CD4-positive, alpha-beta T cell treated with Interleukin-15 for 1 hour (primary cell): ENCODE data around the gene EOLA1.
A peak's percentile ranks its signal among the peaks of the same experiment; 100 is the strongest.
"Not testable (repeated sequence)": the region's sequence is repeated elsewhere in the genome, so short reads cannot be mapped to it uniquely, and the experiment has no call there.

Experiments used
- DNase-seq: peaks from one replicate; pipeline ENCODE4 v3.0.0-alpha.2; 2020

Gene EOLA1

DNA sequence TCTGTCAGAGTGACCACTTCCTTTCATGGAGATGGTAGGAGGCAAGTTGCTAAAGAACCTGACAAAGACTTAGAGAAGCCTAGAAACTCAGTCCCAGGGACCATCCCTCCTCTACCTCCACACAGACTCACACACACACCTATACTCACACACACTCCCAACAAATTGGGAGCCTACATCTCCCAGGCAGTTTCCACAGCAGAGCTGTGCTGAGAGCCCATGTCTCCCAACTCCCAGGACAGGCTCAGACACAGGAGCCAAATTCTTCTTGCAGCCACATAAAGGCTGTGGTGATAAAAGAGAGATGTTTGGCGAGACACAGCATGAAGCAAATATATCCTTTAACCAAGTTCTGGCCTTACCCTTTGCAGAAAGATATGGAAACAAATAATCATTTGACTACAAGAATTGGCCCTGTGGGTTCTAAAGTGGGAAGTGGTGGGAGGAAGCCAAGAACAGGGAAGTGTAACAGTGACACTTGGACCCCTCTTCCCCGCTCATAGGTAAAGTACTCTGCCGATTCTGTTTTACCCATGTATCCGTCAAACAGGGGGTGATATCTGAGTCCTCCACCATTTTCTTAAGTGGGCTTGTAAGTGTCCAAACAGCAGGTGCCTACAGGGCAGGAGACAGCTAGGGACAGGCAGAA, 24.7 kb upstream of the EOLA1 start:
- no peak for DNase-seq

DNA sequence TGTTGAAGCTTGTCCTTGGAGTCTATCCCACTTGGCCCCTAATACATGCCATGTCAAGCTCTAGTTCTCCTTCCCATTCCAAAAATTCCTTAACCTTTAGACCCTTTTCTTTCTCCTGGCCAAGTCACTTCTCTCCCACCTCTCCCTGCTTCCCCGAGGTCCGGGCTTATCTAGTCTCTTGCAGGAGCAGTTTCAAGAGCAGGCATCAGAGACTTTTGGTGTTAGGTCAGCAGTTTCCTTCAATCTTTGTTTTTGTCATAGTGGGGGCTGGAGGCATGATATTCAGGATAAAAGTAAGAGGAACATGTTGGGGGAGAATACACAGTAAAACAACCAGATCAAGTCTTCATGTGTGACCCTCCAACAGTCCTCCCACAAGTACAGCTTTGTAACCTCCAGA, 24.2 kb upstream of the EOLA1 start:
- no peak for DNase-seq

DNA sequence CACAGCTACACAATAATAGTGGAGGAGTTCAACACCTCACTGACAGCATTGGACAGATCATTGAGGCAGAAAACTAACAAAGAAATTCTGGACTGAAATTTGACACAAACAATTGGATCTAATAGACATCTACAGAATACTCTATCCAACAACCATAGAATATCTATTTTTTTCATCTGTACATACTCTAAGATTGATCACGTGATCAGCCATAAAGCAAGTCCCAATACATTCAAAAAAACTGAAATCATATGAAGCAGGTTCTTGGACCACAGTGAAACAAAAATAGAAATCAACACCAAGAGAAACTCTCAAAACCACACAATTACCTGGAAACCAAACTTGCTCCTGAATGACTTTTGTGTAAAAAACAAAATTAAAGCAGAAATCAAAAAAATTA, 23.5 kb upstream of the EOLA1 start:
- no peak for DNase-seq

DNA sequence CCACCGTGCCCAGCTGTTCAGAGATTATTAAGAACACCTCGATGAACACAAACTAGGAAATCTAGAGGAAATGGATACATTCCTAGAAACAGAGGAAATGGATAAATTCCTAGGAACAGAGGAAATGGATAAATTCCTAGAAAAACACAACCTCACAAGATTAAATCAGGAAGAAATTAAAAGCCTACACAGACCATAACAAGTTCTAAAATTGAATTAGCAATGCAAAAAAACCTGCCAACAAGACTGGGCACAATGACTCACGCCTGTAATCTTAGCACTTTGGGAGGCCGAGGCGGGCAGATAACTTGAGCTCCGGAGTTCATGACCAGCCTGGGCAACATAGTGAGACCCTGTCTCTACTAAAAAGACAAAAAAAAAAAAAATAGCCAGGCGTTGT, 22.6 kb upstream of the EOLA1 start:
- DNase-seq = no peak

DNA sequence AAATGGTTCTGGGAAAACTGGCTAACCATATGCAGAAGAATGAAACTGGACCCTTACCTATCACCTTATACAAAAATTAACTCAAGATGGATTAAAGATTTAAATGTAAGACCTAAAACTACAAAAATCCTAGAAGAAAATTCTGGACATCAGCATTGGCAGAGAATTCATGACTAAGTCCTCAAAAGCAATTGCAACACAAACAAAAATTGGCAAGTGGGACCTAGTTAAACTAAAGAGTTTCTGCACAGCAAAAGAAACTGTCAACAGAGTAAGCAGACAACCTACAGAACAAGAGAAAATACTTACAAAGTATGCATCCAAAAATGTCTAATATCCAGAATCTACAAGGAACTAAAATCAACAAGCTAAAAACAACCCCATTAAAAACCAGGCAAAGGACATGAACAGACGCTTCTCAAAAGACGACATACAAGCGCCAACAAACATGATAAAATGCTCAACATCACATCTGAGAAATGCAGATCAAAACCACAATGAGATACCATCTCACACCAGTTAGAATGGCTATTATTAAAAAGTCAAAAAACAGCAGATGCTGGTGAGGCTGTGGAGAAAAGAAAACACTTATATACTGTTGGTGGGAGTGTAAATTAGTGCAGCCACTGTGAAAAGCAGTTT, 20.1 kb upstream of the EOLA1 start:
- not testable (repeated sequence) for DNase-seq

DNA sequence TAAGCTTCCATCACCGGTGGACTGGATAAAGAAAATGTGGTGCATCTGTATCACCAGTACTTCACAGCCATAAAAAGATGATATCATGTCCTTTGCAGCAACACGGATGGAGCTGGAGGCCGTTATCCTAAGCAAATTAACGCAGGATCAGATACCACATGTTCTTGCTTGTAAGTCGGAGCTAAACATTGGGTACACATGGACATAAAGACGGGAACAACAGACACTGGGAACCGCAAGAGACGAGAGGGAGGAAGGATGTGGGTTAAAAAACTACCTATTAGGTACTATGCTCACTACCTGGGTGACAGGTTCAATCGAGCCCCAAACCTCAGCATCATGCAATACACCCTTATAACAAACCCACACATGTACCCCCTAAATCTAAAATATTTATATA, 19.4 kb upstream of the EOLA1 start:
- DNase-seq = no peak

DNA sequence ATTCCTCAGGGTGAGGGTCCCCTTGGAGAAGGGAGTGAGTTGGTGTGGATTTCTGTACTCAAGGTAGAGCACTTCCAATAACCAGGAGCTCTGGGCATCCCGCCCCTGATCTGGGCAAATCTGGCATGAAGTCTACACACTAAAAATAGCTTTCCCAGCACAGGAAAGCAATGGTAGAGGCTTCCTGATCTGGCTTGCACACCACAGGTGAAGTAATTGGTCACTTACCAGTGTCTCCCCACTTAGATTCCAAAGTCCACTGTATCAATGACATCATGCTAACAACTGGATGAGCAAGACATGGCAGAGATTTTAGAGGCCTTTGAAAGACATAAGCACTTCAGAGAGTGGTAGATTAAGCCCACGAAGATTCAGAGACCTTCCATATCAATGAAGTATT, 17.9 kb upstream of the EOLA1 start:
- no peak for DNase-seq

DNA sequence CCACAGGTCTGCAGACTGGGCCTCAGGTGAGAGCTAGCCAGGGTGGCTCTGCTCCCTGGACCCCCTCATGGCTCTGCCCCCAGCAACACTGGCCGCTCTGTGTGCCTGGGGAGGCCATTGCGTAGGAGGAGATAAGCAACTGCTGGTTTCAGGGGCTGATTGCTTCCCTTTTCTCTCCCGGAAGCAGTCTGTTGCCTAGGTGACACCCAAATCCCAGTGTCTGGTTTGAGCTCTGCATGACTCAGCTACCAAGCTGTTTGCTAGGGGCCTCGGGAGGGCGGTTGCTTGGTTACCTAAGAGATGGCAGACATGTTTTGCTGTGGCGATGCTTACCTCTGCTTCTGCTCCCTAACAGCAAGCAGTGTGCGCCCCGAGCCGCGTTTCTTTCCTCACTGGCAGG, 15.4 kb upstream of the EOLA1 start:
- DNase-seq = peak; percentile 93

DNA sequence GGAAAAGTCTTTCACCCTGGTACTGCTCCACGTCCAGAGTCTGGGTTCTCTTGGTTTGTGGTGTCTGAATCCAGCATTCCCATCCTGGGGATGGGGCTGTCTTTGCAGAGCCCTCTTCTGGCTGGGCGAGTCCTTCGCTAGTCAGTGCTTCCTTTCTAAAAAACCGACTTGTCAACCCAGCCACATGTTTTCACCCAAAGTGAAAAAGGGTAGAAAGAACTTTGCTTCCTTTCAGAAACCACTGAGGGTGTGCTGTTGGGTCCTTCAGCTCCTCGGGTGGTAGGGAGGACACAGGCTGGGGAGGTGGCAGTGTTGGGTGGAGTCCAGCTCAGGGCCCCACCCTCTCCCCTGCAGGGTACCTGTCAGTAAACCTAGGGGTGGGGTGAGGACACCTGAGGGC, 14.9 kb upstream of the EOLA1 start:
- DNase-seq = peak; percentile 64

DNA sequence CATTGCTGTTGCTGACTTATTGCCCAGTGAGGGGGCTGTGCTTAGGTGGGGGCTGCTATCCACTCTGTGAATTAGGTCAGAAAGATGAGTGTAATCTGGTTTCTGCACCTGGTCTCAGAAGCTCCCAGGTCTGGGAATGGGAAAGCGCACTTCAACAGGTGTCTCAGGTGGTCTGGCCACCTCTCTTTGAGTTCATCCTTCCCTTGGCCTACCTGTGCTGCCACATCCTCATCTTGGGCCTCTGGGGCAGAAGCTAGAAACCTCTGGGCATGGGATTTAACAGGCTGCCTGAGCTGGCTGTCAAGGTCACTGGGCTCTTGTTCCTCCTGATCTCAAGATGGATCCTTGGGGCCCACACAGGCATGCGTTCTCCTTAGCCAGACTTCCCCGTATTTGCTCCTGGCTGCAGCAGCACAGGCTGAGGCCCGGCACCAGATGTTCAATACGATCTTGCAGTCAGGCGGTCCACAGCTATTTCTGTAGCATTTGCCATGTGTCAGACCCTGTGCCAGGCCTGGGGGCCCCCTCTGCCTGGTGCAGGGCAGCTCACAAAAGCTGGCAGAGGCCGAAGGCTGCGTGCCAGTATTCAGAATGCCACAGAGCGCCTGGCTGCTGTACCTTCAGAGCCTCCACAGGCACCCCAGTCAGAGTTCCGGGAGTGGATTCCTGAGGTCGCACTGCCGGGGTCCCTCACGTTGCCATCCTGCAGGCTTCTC, 14.3 kb upstream of the EOLA1 start:
- not testable (repeated sequence) for DNase-seq

DNA sequence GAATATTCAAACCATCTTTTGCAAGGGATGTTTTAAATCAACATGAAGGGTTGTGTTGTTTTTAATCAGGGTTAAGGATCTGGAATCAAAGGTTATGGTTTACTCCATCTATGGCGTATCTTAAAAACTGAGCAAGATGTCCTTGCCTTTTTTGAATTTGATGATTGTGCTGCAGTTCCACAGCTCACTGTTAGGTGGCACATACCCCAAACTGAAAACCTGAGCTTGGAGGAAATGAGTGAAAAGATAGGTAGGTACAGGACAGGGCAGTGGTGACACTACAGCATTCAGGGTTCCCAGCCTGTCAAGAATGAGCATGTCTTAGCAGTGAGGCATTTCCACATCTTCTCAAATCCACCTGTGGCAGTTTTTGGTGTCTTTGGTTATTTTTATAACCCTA, 13.1 kb upstream of the EOLA1 start:
- DNase-seq = peak; percentile 56

DNA sequence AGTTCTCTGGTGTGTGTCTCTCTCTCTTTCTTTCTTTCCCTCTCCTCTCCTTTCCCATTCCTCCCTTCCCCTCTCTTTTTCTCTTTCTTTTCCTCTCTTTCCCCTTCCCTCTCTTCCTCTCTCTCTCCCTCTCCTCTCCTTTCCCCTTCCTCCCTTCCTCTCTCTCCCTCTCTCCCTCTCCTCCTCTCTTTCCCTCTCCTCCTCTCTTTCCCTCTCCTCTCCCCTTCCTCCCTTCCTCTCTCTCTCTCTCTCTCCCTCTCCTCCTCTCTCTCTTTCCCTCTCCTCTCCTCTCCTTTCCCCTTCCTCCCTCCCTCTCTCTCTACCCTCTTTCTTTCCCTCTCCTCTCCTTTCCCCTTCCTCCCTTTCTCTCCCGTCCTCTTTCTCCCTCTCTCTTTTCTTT, 12.4 kb upstream of the EOLA1 start:
- no peak for DNase-seq

DNA sequence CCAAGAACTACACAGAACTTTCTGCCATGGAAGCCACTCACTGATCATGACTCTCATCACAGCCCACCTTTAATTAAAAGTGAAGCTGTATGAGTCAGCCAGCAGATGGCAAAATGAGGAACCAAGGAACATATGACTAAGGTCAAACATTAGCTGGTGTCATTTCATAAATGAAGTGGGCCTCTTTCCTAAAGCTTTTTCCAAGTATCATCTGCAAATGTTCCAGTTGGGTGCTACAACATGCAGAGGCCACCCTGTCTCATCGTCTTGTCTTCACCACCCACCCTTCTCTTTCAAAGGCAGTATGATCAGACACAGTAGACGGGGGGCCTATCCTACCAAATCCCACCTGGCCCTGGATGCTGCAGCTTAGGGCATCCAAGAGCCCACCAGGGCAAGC, 9.2 kb upstream of the EOLA1 start:
- no peak for DNase-seq

DNA sequence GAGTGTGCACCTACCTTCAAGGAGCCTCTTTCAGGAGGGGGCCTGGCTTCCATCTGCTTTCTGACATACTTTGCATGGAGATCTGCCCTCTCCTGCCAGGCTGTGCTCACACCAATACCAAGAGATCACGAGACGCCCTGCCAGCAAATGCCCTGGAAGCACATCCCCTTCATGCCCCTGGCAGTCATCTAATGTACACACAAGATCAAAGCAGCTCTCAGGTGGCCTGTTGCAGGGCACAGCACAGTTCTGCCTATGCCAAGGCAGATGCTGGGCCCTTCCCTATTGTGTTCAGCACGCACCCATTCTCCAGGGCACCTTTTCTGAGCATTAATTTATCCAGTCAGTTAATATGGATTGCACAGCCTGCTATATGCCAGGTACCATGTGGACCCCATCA, 7.9 kb upstream of the EOLA1 start:
- not testable (repeated sequence) for DNase-seq

DNA sequence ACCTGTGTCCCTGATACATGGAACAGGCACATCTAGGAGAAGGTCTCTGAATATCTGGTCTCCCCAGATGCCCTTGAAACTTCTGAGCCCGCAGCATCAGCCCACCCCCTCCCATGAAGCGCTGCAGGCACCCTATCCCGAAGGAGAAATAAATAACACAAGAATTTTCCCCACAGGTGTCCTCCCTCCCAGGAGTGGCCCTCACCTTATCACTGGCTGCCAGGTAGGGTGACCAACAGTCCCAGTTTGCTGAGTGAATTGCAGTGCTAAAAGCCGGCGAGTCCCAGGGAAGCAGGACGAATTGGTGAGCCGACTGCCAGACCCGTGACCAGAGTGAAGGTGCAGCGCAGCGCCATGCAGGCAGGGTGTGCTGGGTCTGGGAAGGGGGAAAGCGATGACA, 6.8 kb upstream of the EOLA1 start:
- DNase-seq = not testable (repeated sequence)

DNA sequence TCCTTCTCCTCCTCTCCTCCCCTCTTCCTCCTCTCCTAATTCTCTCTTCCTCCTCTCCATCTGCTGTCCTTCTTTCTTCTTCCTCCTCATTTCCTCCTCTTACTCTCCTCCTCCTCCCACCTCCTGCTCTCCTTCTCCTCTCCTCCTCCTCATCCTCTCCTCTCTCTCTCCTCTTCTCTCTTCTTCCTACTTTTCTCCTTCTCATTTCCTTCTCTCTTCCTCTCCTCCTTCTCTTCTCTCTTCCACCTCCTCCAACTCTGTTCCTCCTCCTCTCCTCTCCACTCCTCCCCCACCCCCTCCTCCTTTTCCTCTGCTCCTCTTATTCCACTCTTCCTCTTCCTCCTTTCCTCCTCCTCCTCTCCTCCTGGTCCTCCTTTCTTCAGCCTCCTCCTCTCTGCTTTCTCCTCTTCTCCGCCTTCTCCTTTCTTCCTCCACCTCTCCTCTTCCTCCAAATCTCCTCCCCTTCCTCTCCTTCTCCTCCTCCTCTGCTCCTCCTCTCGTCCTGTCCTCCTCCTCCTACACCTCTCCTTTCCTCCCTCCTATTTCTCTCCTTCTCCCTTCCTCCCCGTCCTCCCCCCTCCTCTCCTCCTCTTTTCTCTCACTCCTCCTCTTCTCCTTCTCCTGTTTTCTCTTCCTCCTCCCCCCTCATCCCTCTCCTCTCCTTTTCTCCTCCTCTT, 5.7 kb upstream of the EOLA1 start:
- DNase-seq = not testable (repeated sequence)

DNA sequence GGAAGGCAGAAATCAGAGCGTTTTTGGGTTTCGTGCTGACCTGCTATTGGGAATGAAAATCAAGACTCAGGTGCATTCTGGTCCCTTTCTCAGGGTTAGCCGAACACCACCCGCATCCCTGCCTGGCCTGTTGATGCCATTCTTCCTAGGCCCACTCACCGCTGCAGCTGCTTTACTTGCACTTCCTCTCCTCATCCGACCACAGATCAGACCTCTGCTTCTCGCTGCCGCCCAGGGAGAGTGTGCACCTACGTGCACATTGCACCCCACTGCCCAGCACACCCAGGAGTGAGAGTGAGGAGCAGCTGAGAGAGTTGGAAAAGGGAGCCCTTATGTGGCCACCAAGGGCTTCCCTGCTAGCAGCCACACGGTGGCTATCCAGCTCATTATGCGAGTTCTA, 3.3 kb upstream of the EOLA1 start:
- DNase-seq = not testable (repeated sequence)

DNA sequence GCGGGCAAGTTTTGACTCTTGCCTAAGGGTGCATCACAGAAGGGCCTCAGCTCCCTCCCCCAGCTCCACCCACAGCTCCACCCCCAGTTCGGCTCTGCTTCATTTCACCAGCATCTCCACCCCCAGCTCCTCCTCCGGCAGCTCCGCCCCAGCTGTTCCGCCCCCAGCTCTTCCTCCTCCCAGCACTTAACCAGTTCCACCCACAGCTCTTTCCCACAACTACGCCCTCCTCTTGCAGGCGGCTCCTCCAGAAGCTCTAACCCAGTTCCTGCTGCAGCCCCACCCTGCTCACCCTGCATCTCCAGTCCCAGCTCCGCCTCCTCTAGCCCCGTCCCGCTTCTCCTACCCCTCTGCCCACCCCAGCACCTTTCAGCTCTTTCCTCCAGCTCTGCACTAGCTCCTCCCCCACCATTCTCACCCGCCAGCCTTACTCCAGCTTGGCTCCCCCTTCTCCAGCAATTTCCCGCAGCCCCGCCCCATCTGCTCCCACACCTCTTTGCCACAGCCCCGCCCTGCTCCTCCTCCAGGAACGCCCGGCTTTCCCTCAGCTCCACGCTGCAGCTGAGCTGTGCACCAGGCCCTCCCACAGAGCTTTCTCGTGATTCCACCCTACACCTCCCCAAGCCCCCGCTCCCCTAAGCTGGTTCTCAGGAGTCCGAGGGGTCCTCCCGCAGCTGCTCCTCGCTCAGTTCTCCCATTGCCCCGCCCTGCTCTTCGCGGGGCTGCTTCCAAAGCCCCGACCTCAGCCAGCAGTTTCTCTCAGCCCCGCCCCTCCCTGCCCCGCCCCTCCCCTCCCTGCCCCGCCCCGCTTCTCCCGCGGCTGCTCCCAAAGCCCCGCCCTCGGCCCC, 1.3 kb upstream of the EOLA1 start:
- peak; percentile 96 for DNase-seq

DNA sequence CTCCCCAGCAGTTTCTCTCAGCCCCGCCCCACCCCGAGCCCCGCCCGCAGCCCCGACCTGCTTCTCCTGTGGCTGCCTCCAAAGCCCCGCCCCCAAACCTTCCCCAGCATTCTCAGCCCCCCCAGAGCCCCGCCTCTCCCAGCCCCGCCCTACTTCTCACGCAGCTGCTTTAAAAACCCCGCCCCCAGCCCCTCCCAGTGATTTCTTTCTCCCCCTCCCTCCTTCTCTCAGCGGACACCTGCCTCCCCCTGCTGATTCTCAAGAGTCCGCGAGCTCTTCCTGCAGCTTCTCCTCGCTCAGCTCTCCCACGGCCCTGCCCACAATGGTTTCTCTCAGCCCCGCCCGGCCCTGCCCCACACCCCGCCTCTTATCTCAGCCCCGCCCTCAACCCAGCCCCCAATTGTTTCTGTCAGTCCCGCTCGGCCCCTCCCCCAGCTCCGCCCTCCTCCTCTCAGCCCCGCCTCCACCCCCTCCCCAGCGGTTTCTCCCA, 636 bp upstream of the EOLA1 start:
- peak; percentile 93 for DNase-seq

DNA sequence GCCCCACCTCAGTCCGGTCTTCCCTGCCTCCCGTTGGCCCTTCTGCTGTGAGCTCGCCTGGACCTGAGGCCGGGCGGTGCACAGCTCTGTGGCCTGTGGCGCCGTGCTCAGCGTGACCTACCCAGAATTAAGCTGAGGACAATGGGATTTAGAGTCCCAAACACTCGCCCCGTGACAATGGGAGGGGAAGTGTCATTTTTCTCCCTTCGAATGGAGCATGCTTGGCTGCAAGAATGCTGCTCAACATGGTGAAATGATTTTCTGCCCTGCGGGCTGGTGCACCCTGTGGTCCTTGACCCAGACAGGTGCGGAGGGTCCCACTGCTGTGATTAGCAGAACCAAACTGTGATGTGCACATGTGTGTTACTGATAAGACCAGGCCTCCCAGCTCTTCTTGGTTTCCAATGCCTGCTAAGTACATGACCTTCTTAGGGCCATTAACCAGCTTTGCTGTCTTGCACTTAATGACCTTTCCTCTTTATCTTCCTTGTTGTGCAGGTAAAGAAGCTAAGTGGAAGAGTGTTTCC, 772 bp downstream of the EOLA1 start:
- DNase-seq = no peak

DNA sequence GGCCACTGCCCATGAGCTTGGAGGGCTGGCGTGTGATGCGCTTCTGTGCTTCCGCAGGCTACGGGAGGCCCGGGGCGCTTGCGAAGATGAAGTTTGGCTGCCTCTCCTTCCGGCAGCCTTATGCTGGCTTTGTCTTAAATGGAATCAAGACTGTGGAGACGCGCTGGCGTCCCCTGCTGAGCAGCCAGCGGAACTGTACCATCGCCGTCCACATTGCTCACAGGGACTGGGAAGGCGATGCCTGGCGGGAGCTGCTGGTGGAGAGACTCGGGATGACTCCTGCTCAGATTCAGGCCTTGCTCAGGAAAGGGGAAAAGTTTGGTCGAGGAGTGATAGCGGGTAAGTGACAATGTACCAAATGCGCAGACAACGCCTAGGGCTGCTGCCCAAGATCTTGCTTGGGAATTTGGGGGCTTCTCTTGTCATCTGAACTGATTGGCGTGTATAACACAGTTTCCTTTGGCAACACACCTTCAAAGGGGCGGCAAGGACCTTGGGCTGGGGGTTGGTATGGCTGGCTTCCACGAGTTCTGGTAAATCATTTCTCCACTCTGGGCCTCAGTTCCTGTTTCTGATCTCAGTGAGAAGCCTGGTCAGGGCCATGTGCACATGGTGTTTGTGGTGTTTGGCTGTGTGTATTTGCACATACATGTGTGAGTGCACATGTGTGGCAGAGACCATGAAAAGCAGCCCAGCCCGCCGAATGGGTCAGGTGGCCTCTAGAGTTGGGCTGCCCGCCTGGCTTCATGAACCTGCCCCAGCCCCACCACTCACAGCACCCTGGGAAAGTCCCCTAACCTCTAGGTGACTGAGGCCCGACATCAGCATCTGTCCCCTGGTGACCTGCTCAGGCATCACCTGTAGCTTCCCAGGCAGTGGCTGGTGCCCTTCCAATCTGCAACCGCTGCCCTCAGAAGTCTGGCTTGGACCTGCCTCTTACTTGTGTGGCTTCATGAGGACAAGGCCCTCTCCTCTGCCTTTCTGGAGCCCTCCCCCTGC, 5.0 kb downstream of the EOLA1 start:
- not testable (repeated sequence) for DNase-seq
